ENCODE data around the gene CST4. TPM values are rescaled to one million over a fixed set of nuclear protein-coding genes. Genes with fewer than 3 reads are reported as not detected.

Gene CST4
- total and polyA plus RNA-seq, 2 experiments from 2014 or later: not detected

- no peak for TF ChIP-seq ETS1 (IDR thresholded peaks at IDR 0.05)
- TF ChIP-seq REST (IDR thresholded peaks at IDR 0.05; ENCODE audit: unreplicated experiment): no peak
- TF ChIP-seq EZH2phosphoT487 (IDR thresholded peaks at IDR 0.05; ENCODE audit: unreplicated experiment): no peak
These were observed 21.2 kb downstream of the CST4 start (continued) for GRCh38 chr20:23667666-23668065.

- H3K4me1 Mint-ChIP-seq: no peaks in the 10 kb centered on the region
- no peaks in the 10 kb centered on the region for H3K9me3 Mint-ChIP-seq
- DNase-seq (ENCODE audit: low spot score): no peak
- Histone ChIP-seq H3F3A (replicated peaks; ENCODE audit: low read depth) (no peaks in the 10 kb centered on the region), H3K9me2 (ENCODE audit: insufficient read depth) (0 out of 2 replicates have a peak, but pooled peaks cover 3% of the 10 kb centered on the region), H4K20me1 (replicated peaks; ENCODE audit: insufficient read depth) (no peaks in the 10 kb centered on the region), H3K27ac (ENCODE audit: low read depth) (no peak overlapping the region), H2AFZ (no peak overlapping the region), H3K4me2 (no peak overlapping the region), H3K27me3 (ENCODE audit: insufficient read depth) (no peaks in the 10 kb centered on the region), H3K4me3 (no peak overlapping the region), H3K79me2 (replicated peaks; ENCODE audit: insufficient read depth) (no peaks in the 10 kb centered on the region), H3K4me1 (ENCODE audit: insufficient read depth) (no peaks in the 10 kb centered on the region), H3K36me3 (ENCODE audit: insufficient read depth) (no peaks in the 10 kb centered on the region)
- ATAC-seq: no peak
- H3K36me3 Mint-ChIP-seq (ENCODE audit: low read depth): no peaks in the 10 kb centered on the region
- TF ChIP-seq EZH2 (IDR thresholded peaks at IDR 0.05; ENCODE audit: low read depth, unreplicated experiment): no peak
- TF ChIP-seq CTCF (conservative IDR thresholded peaks at IDR 0.05; ENCODE audit: low read depth in 2 of 2): no peak
- no peak for TF ChIP-seq POLR2AphosphoS5 (IDR thresholded peaks at IDR 0.05; ENCODE audit: low read depth)
- no peak for TF ChIP-seq CREB1 (CRISPR knock-in tag; IDR thresholded peaks at IDR 0.05; ENCODE audit: low read depth)
- TF ChIP-seq STAT1 (IDR thresholded peaks at IDR 0.05; ENCODE audit: unreplicated experiment): no peak
- H3K27me3 Mint-ChIP-seq (ENCODE audit: insufficient read depth, low read depth, poor library complexity): peaks cover 9% of the 10 kb centered on the region
- no peak overlapping the region for H3K27ac Mint-ChIP-seq
- no peak overlapping the region for H3K4me3 Mint-ChIP-seq
These were observed 22.1 kb downstream of the CST4 start for GRCh38 chr20:23666698-23667097.

Measured in GM23338 (cell line).